ENCODE results near the gene MINPP1.

Gene MINPP1

GRCh38 chr10:87523731-87524130, 19.0 kb downstream of the MINPP1 start:
- no peak for DNase-seq

- no peak for DNase-seq
Observed at GRCh38 chr10:87524296-87524695, 19.6 kb downstream of the MINPP1 start.

- no peak for DNase-seq
Observed at GRCh38 chr10:87531908-87532622, 27.4 kb downstream of the MINPP1 start.

- no peak for DNase-seq
Observed at GRCh38 chr10:87532696-87533095, 28.0 kb downstream of the MINPP1 start.

GRCh38 chr10:87534173-87534858, 29.6 kb downstream of the MINPP1 start:
- DNase-seq = no peak

GRCh38 chr10:87538092-87539015, 33.7 kb downstream of the MINPP1 start:
- DNase-seq = no peak

- DNase-seq = no peak
Observed at GRCh38 chr10:87541114-87541513, 36.4 kb downstream of the MINPP1 start.

- no peak for DNase-seq
Observed at GRCh38 chr10:87544721-87545120, 40.0 kb downstream of the MINPP1 start.

- no peak for DNase-seq
Observed at GRCh38 chr10:87545783-87546182, 41.1 kb downstream of the MINPP1 start.

- peak; percentile 58 to 73 (median 61) for DNase-seq
Observed at GRCh38 chr10:87546210-87546609, 41.5 kb downstream of the MINPP1 start.

- peak; percentile 28 to 38 (median 38) for DNase-seq
Observed at GRCh38 chr10:87546971-87547413, 42.3 kb downstream of the MINPP1 start.

GRCh38 chr10:87547734-87548311, 43.1 kb downstream of the MINPP1 start:
- peak in 2 of 3 donors; percentile 39 to 45 for DNase-seq

- no peak for DNase-seq
Observed at GRCh38 chr10:87550741-87551140, 46.0 kb downstream of the MINPP1 start.

- DNase-seq = no peak
Observed at GRCh38 chr10:87551326-87551725, 46.6 kb downstream of the MINPP1 start.

- no peak for DNase-seq
Observed at GRCh38 chr10:87552248-87552929, 47.7 kb downstream of the MINPP1 start.

GRCh38 chr10:87557409-87557808, 52.7 kb downstream of the MINPP1 start:
- DNase-seq = no peak

GRCh38 chr10:87558333-87558732, 53.6 kb downstream of the MINPP1 start:
- no peak for DNase-seq

- no peak for DNase-seq
Observed at GRCh38 chr10:87559392-87559791, 54.7 kb downstream of the MINPP1 start.

GRCh38 chr10:87560495-87561129, 55.9 kb downstream of the MINPP1 start:
- DNase-seq = no peak

- DNase-seq = no peak
Observed at GRCh38 chr10:87562750-87563149, 58.1 kb downstream of the MINPP1 start.

- DNase-seq = no peak
Observed at GRCh38 chr10:87565010-87565409, 60.3 kb downstream of the MINPP1 start.

- no peak for DNase-seq
Observed at GRCh38 chr10:87575851-87576250, 71.2 kb downstream of the MINPP1 start.
